WI38 (cell line): Measurements from ENCODE around the gene KIDINS220.

Source experiments
- H3K4me3 ChIP-seq: 2 replicates; pipeline ENCODE4 v1.5.1; 2011; ENCODE audit warnings: low read depth, mild to moderate bottlenecking, control low read depth, low read length
- TF ChIP-seq, protein P1 (sequence below): IDR thresholded peaks from 2 replicates; pipeline ENCODE4 v1.5.1; 2012; ENCODE audit warnings: low read depth, mild to moderate bottlenecking, control low read depth, low read length

Gene KIDINS220

DNA sequence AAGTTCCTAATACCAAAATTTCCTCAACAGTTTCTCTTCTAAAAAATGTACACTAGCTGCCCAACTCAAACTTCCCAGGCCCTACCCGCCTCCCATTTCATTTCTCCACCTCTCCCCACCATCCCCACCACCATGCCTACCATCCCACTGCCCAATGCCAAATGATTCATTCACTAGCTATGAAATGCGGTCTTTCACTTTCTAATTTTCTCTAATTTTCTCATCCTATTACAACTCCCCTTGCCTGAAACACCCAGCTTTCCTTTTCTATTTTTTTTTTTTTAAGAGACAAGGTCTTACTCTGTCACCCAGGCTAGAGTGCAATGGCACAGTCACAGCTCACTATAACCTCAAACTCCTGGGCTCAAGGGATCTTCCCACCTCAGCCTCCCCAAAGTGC is 38.4 kb downstream of the KIDINS220 start:
- TF ChIP-seq, protein P1, sequence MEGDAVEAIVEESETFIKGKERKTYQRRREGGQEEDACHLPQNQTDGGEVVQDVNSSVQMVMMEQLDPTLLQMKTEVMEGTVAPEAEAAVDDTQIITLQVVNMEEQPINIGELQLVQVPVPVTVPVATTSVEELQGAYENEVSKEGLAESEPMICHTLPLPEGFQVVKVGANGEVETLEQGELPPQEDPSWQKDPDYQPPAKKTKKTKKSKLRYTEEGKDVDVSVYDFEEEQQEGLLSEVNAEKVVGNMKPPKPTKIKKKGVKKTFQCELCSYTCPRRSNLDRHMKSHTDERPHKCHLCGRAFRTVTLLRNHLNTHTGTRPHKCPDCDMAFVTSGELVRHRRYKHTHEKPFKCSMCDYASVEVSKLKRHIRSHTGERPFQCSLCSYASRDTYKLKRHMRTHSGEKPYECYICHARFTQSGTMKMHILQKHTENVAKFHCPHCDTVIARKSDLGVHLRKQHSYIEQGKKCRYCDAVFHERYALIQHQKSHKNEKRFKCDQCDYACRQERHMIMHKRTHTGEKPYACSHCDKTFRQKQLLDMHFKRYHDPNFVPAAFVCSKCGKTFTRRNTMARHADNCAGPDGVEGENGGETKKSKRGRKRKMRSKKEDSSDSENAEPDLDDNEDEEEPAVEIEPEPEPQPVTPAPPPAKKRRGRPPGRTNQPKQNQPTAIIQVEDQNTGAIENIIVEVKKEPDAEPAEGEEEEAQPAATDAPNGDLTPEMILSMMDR, result no peak
- no peak overlapping the region for H3K4me3 ChIP-seq

DNA sequence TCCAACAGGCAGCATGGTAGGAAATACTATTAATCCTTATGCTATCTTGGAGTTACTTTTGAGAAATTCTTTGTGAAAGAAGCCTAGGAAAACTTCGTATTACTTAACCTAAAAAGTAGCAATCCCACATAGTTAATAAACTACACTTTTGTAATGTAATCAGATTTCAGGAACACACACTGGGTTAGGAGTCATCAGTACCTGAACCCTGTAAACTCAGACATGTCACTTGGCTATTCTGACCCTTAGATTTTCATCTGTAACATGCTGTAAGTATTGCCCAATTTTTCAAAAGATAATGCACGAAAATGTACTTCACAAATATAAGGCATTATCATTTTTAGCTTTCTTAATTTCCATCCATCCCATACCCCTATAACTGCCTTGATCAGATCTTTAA is 39.0 kb downstream of the KIDINS220 start:
- no peak overlapping the region for H3K4me3 ChIP-seq
- TF ChIP-seq, protein P1, result no peak

DNA sequence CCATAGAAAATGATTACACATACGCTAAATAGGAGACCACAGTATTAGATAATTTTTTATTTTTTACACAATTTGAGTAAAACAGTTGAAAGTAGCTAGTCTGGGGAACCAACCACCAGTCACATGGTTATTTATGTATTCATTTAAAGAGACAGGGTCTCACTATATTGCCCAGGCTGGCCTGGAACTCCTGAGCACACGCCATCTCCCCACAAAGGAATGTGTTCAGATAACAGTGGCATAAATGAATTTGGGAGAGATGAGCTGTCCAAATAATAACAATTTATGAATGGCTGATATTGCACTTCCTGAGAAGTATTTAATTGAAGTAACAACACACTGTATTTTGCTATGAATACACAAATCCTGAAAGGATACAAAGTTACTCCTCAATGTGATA is 39.7 kb downstream of the KIDINS220 start:
- TF ChIP-seq, protein P1, result no peak
- H3K4me3 ChIP-seq, result no peak overlapping the region

DNA sequence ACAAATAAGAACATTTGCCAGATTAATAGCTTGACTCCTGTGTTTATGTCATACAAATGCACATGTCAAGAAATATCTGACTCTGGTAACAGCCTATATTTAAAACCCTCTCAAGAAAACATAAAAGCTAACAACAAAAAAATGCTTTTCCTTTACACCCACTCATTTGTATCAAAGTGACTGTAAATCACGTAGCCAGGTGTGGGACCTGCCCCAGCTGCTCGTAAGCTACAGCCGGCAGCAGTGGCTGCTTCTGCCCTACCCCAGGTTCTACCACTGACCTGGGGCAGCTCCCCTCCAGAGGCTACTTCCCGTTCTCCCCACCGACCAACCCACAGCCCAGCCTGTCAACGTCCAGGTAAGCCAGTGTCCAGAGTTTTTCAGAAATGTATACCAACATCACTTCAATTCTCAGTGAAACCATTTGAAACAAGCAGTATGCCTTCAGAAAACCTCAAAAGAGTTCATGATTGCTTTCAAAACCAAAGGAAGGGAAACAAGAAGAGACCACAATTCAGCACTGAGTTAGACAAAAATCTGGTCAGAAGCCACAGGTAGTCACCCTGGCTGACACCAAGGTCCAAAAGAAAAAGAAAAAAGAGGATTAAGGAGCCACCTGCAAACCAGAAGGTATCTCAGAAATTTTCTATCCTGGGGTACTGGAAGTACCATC is 40.4 kb downstream of the KIDINS220 start:
- no peak overlapping the region for H3K4me3 ChIP-seq
- TF ChIP-seq, protein P1, result no peak

DNA sequence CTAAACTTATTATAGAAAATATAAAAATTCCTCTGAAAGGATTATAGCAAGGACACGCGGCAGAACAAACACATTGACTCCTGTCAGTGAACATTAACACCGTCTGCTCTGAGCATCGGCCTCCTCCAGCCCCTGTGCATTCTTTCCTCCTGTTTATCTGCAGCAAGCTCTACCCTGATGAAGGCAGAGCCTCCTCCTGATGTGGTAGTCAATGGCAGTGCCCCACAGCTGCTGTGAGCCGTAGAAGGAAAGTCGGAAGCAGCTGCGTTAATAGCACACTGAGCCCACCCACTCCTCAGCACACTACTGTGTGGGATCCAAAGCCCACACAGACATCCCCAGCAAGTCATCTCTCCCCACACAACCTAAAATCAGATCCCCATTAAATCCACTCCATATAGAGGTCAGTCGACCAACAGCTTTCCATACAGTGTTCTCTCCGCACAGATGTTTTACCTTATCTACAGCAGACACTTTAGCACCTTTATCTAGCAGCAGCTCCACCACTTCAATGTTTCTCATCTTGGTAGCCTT is 41.0 kb downstream of the KIDINS220 start:
- TF ChIP-seq, protein P1, result no peak
- H3K4me3 ChIP-seq, result no peak overlapping the region

DNA sequence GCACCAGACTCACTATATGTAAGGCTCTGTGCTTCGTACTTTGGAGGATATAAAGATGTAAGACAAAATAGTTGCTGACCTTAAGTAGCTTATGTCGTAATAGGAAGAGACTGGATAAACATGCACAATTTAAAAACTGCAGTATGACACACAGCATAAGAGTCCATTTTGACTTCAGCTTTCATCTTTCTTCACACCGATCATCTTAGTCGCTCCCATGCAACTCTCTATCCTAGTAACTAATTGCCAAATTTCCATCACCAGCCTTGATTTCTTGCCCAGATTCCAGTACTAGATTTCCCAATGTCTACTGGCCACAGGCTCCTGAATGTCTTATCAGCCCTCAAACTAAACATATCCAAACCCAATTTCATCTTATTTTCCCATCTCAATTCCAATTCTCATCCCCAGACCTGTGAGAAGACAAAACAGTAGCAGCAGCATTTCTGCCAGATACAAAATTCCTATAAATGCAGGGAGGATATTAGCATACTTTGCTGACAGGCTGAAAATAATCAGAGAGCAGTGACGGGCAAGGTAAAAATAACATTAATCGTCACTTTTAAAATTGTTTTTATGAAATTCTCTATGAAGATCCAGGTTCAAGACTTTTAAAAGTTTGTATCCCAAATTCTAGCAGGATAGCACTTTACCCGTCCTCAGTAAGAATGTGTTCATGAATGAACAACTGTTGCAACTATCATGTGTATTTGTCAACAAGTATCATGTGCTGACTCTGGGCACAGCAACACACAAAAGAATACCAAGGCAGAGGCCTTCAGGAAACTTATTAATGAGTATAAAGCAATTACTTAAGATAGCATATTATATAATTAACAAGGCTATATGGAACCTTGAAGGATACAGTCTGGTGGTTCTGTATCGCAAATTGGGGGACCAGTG is 42.2 kb downstream of the KIDINS220 start:
- no peak overlapping the region for H3K4me3 ChIP-seq

More for the DNA sequence above, 42.2 kb downstream of the KIDINS220 start:
- TF ChIP-seq, protein P1, result no peak
